ENCODE data around the gene SORCS1.

The SORCS1 gene

GRCh38 chr10:107129000-107129399 lies 35.5 kb downstream of the SORCS1 start:
- Histone ChIP-seq H3F3A (ENCODE audit: insufficient read depth, low read length) (no peaks in the 10 kb centered on the region), H2AFZ (ENCODE audit: low read length) (no peak overlapping the region), H3K36me3 (ENCODE audit: insufficient read depth, low read length) (no peaks in the 10 kb centered on the region), H3K4me3 (ENCODE audit: low read depth, low read length, poor library complexity, severe bottlenecking) (no peak overlapping the region), H3K9me3 (ENCODE audit: low read length) (no peaks in the 10 kb centered on the region), H4K20me1 (ENCODE audit: insufficient read depth, low read length) (no peaks in the 10 kb centered on the region), H3K27me3 (ENCODE audit: insufficient read depth, low read length) (no peaks in the 10 kb centered on the region), H3K27ac (ENCODE audit: low read depth, low read length, poor library complexity, severe bottlenecking) (no peak overlapping the region), H3K9me2 (ENCODE audit: low read depth, low read length) (no peaks in the 10 kb centered on the region), H3K4me2 (ENCODE audit: low read length) (no peak overlapping the region), H3K79me2 (ENCODE audit: insufficient read depth, low read length) (no peaks in the 10 kb centered on the region), H3K9ac (ENCODE audit: low read length) (no peak overlapping the region), H3K4me1 (ENCODE audit: insufficient read depth, low read length, severe bottlenecking) (no peaks in the 10 kb centered on the region)
- TF ChIP-seq EZH2 (IDR thresholded peaks at IDR 0.05; ENCODE audit: borderline replicate concordance, low read length) (no peak), CTCF (IDR thresholded peaks at IDR 0.05; ENCODE audit: low read length) (no peak)

GRCh38 chr10:107126512-107127065 lies 37.9 kb downstream of the SORCS1 start:
- Histone ChIP-seq H3K36me3 (ENCODE audit: insufficient read depth, low read length) (no peaks in the 10 kb centered on the region), H3K79me2 (ENCODE audit: insufficient read depth, low read length) (no peaks in the 10 kb centered on the region), H3K9ac (ENCODE audit: low read length) (no peak overlapping the region), H4K20me1 (ENCODE audit: insufficient read depth, low read length) (no peaks in the 10 kb centered on the region), H3F3A (ENCODE audit: insufficient read depth, low read length) (no peaks in the 10 kb centered on the region), H3K9me2 (ENCODE audit: low read depth, low read length) (no peaks in the 10 kb centered on the region), H3K4me3 (ENCODE audit: low read depth, low read length, poor library complexity, severe bottlenecking) (no peak overlapping the region), H3K4me2 (ENCODE audit: low read length) (no peak overlapping the region), H3K9me3 (ENCODE audit: low read length) (no peaks in the 10 kb centered on the region), H2AFZ (ENCODE audit: low read length) (no peak overlapping the region), H3K27ac (ENCODE audit: low read depth, low read length, poor library complexity, severe bottlenecking) (no peak overlapping the region), H3K27me3 (ENCODE audit: insufficient read depth, low read length) (no peaks in the 10 kb centered on the region), H3K4me1 (ENCODE audit: insufficient read depth, low read length, severe bottlenecking) (no peaks in the 10 kb centered on the region)
- TF ChIP-seq EZH2 (IDR thresholded peaks at IDR 0.05; ENCODE audit: borderline replicate concordance, low read length) = no peak

GRCh38 chr10:107122703-107123102 lies 41.8 kb downstream of the SORCS1 start:
- H3K9me2 ChIP-seq (ENCODE audit: low read depth, low read length) = no peaks in the 10 kb centered on the region
- no peaks in the 10 kb centered on the region for H3K9me3 ChIP-seq (ENCODE audit: low read length)
- H3F3A ChIP-seq (ENCODE audit: insufficient read depth, low read length) = no peaks in the 10 kb centered on the region
- H3K36me3 ChIP-seq (ENCODE audit: insufficient read depth, low read length) = no peaks in the 10 kb centered on the region
- no peak overlapping the region for H3K4me2 ChIP-seq (ENCODE audit: low read length)
- no peaks in the 10 kb centered on the region for H3K79me2 ChIP-seq (ENCODE audit: insufficient read depth, low read length)
- H3K4me1 ChIP-seq (ENCODE audit: insufficient read depth, low read length, severe bottlenecking) = no peaks in the 10 kb centered on the region
- H4K20me1 ChIP-seq (ENCODE audit: insufficient read depth, low read length) = no peaks in the 10 kb centered on the region
- TF ChIP-seq EZH2 (IDR thresholded peaks at IDR 0.05; ENCODE audit: borderline replicate concordance, low read length) (no peak), CTCF (IDR thresholded peaks at IDR 0.05; ENCODE audit: low read length) (no peak)
- no peak overlapping the region for H2AFZ ChIP-seq (ENCODE audit: low read length)
- H3K9ac ChIP-seq (ENCODE audit: low read length) = no peak overlapping the region
- H3K27ac ChIP-seq (ENCODE audit: low read depth, low read length, poor library complexity, severe bottlenecking) = no peak overlapping the region
- no peaks in the 10 kb centered on the region for H3K27me3 ChIP-seq (ENCODE audit: insufficient read depth, low read length)
- no peak overlapping the region for H3K4me3 ChIP-seq (ENCODE audit: low read depth, low read length, poor library complexity, severe bottlenecking)

- H4K20me1 ChIP-seq (ENCODE audit: insufficient read depth, low read length) = no peaks in the 10 kb centered on the region
- H3K27ac ChIP-seq (ENCODE audit: low read depth, low read length, poor library complexity, severe bottlenecking) = no peak overlapping the region
- no peak overlapping the region for H3K9ac ChIP-seq (ENCODE audit: low read length)
- TF ChIP-seq EZH2 (IDR thresholded peaks at IDR 0.05; ENCODE audit: borderline replicate concordance, low read length) (no peak), CTCF (IDR thresholded peaks at IDR 0.05; ENCODE audit: low read length) (no peak)
- no peaks in the 10 kb centered on the region for H3K79me2 ChIP-seq (ENCODE audit: insufficient read depth, low read length)
- no peaks in the 10 kb centered on the region for H3K27me3 ChIP-seq (ENCODE audit: insufficient read depth, low read length)
- H3K9me2 ChIP-seq (ENCODE audit: low read depth, low read length) = no peaks in the 10 kb centered on the region
- H3K4me3 ChIP-seq (ENCODE audit: low read depth, low read length, poor library complexity, severe bottlenecking) = no peak overlapping the region
- no peaks in the 10 kb centered on the region for H3F3A ChIP-seq (ENCODE audit: insufficient read depth, low read length)
- H3K4me1 ChIP-seq (ENCODE audit: insufficient read depth, low read length, severe bottlenecking) = no peaks in the 10 kb centered on the region
- H2AFZ ChIP-seq (ENCODE audit: low read length) = no peak overlapping the region
- H3K4me2 ChIP-seq (ENCODE audit: low read length) = no peak overlapping the region
- no peaks in the 10 kb centered on the region for H3K9me3 ChIP-seq (ENCODE audit: low read length)
- H3K36me3 ChIP-seq (ENCODE audit: insufficient read depth, low read length) = no peaks in the 10 kb centered on the region
These were observed 45.6 kb downstream of the SORCS1 start for GRCh38 chr10:107118866-107119265.
